Stimulated activated naive CD4-positive, alpha-beta T cell (primary cell): ENCODE results near the gene PTPRN2.

Source experiments
- DNase-seq, 6 experiments: peaks; one replicate each; lab custom pipeline; 2025; lab: John Stamatoyannopoulos, UW

PTPRN2 gene

GRCh38 chr7:157561816-157562410, 1025.7 kb downstream of the PTPRN2 start:
- DNase-seq = no peak

- DNase-seq = no peak
These were observed 1026.2 kb downstream of the PTPRN2 start for GRCh38 chr7:157561523-157561785.

- DNase-seq = no peak
These were observed 1026.7 kb downstream of the PTPRN2 start for GRCh38 chr7:157560710-157561522.

- DNase-seq = no peak
These were observed 1027.4 kb downstream of the PTPRN2 start for GRCh38 chr7:157560258-157560654.

- no peak for DNase-seq
These were observed 1027.9 kb downstream of the PTPRN2 start for GRCh38 chr7:157559596-157560257.

- no peak for DNase-seq
These were observed 1028.6 kb downstream of the PTPRN2 start for GRCh38 chr7:157558875-157559595.

- no peak for DNase-seq
These were observed 1029.1 kb downstream of the PTPRN2 start for GRCh38 chr7:157558516-157558874.

- no peak for DNase-seq
These were observed 1029.6 kb downstream of the PTPRN2 start for GRCh38 chr7:157558061-157558460.

- DNase-seq = no peak
These were observed 1030.4 kb downstream of the PTPRN2 start for GRCh38 chr7:157557263-157557662.

- DNase-seq = no peak
These were observed 1031.0 kb downstream of the PTPRN2 start for GRCh38 chr7:157556642-157556944.

- no peak for DNase-seq
These were observed 1031.5 kb downstream of the PTPRN2 start for GRCh38 chr7:157555944-157556641.

- no peak for DNase-seq
These were observed 1032.3 kb downstream of the PTPRN2 start for GRCh38 chr7:157555313-157555712.

- no peak for DNase-seq
These were observed 1033.0 kb downstream of the PTPRN2 start for GRCh38 chr7:157554393-157555238.

- DNase-seq = no peak
These were observed 1034.4 kb downstream of the PTPRN2 start for GRCh38 chr7:157553256-157553655.

- no peak for DNase-seq
These were observed 1035.2 kb downstream of the PTPRN2 start for GRCh38 chr7:157552295-157552993.

GRCh38 chr7:157551325-157552070, 1036.1 kb downstream of the PTPRN2 start:
- no peak for DNase-seq

- DNase-seq = no peak
These were observed 1037.0 kb downstream of the PTPRN2 start for GRCh38 chr7:157550300-157551275.

- DNase-seq = no peak
These were observed 1037.9 kb downstream of the PTPRN2 start for GRCh38 chr7:157549612-157550299.
